GM18511 (cell line): ENCODE data around the gene CSNK1G2.

Experiments used
- ATAC-seq: cut with Tn5 transposase; IDR thresholded peaks from one replicate; pipeline ENCODE4 v1.9.1; 2021; ENCODE audit warnings: mild to moderate bottlenecking, moderate library complexity; ENCODE audit not compliant: unreplicated experiment

CSNK1G2 gene

GRCh38 chr19:2014731-2015607 is 74.0 kb downstream of the CSNK1G2 start:
- ATAC-seq, result no peak

GRCh38 chr19:2015608-2015950 is 74.6 kb downstream of the CSNK1G2 start, which contains the start of gene BTBD2:
BTBD2 (minus strand) TSS chr19:2015714; CDS start chr19:2015703, 11 bp downstream.
- no peak for ATAC-seq

DNA sequence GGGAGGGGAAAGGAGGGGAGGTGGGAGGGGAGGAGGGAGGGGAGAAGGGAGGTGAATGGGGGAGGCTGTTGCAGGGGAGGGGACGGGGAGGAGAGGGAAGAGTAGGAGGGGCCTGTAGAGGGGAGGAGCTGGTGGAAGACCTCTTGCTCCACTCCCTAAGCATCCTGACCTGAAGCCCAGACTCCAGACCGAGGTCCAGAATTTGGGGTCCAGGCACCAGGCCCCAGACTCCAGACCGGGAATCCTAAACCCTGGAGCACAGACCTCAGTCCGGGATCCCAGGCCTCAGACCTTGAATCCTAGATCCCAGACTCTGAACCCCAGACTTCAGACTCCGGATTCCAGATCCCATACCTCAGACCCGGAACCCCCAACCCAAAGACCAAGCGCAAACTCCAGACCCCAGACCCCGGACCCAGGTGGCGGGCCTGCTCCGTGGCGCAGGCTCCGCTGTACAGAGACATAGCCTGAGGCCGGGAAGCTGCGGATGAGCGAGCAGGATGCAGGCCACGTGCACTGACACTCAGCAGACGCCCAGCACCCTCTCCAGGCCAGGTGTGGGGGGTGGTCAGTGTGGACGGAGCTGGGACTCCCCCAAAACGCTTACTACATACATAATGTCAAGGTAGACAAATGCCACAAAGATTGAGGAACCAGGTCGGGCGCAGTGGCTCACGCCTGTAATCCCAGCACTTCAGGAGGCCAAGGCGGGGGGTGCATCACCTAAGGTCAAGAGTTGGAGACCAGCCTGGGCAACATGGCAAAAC is 75.3 kb downstream of the CSNK1G2 start:
- ATAC-seq, result no peak

DNA sequence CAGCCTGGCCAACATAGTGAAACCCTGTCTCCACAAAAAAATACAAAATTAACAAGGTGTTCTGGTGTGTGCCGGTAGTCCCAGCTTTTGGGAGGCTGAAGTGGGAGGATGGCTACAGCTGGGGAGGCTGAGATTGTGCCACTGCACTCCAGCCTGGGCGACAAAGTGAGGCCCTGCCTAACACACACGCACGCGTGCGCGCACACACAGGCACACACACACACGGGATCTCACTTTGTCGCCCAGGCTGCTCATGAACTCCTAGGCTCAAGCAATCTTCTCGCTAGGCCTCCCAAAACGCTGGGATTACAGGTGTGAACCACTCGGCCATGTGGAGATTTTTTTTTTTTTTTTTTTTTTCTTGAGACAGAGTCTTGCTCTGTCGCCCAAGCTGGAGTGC is 77.8 kb downstream of the CSNK1G2 start:
- no peak for ATAC-seq

GRCh38 chr19:2021453-2022140 is 80.6 kb downstream of the CSNK1G2 start:
- ATAC-seq, result no peak

DNA sequence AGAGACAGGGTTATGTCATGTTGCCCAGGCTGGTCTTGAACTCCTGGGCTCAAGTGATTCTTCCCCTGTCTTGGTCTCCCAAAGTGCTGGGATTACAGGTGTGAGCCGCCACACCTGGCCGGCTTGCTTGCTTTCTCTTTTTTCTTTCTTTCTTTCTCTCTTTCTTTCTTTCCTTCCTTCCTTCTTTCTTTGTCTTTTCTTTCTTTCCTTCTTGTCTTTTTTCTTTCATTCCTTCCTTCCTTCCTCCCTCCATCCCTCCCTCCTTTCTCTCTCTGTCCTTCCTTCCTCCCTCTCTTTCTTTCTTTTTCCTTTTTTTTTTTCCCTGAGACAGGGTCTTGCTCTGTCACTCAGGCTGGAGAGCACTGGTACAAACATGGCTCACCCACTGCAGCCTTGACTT is 81.3 kb downstream of the CSNK1G2 start:
- no peak for ATAC-seq

GRCh38 chr19:2026770-2027169 is 85.8 kb downstream of the CSNK1G2 start:
- ATAC-seq, result no peak

DNA sequence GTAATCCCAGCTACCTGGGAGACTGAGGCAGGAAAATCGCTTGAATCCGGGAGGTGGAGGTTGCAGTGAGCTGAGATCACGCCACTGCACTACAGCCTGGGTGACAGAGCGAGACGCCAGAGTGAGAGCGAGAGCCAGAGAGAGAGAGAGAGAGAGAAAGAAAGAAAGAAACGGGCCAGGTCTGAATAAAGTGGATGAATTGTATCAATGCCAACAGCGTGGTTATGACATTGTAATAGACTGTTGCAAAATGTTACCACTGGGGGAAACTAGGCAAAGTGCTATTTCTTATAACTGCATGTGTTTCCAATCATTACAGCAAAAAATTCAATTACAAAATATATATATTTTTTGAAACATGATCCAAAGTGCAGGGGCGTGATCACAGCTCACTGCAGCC is 86.4 kb downstream of the CSNK1G2 start:
- no peak for ATAC-seq
